Measurements from ENCODE around the gene APOBEC4. TPM values are rescaled to one million over a fixed set of nuclear protein-coding genes. Genes with fewer than 3 reads are reported as not detected.

The APOBEC4 gene
- total and polyA plus RNA-seq, 2 experiments from 2014 or later: not detected

DNA sequence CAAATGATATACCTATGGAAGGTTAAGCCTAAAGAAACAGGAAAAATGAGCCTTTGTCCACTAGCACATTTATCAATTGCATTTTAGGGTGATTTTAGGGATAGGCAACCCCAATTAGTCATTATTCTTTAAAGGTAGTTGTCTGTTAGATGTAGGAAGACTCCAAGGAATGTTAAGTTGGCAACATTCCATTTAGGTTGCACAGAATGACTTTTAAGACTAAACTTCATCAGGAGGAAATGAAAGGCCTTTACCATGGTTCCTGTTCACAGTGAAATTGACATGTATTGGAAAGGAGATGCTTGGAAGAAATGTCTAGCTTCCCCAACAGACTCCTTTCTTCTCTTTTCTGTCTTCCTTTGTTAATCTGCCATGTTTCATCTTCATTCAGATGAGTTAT is 1.6 kb upstream of the APOBEC4 start:
- H3K4me3 ChIP-seq: no peak overlapping the region

GRCh38 chr1:183653876-183654451 is 848 bp upstream of the APOBEC4 start:
- peaks cover 2% of the 10 kb centered on the region; the same call in 1 of the 2 replicates for H3K79me2 ChIP-seq (ENCODE audit: insufficient read depth)

More for the DNA sequence above, 1.6 kb upstream of the APOBEC4 start:
- Histone ChIP-seq H3F3A (ENCODE audit: insufficient read depth) (no peaks in the 10 kb centered on the region), H3K27ac (no peak overlapping the region), H3K4me1 (ENCODE audit: insufficient read depth) (peaks cover 19% of the 10 kb centered on the region), H3K9me3 (ENCODE audit: low read depth) (no peaks in the 10 kb centered on the region), H3K9ac (no peak overlapping the region), H3K36me3 (ENCODE audit: low read depth) (no peaks in the 10 kb centered on the region), H4K20me1 (ENCODE audit: insufficient read depth) (no peaks in the 10 kb centered on the region), H3K9me2 (ENCODE audit: insufficient read depth) (no peaks in the 10 kb centered on the region), H3K27me3 (replicated peaks; ENCODE audit: insufficient read depth) (no peaks in the 10 kb centered on the region), H2AFZ (no peak overlapping the region), H3K4me2 (ENCODE audit: unreplicated experiment) (no peak overlapping the region), H3K79me2 (ENCODE audit: insufficient read depth) (no peaks in the 10 kb centered on the region)
- in situ Hi-C loops (cut with MboI): loop anchor here (10.0 kb wide), 2 partner anchors 260 to 390 kb away; no protein-coding TSS in a partner anchor
- TF ChIP-seq EZH2 (IDR thresholded peaks at IDR 0.05; ENCODE audit: insufficient read depth, poor library complexity, severe bottlenecking): no peak
- no peak for TF ChIP-seq EZH2phosphoT487 (IDR thresholded peaks at IDR 0.05; ENCODE audit: insufficient read depth, low read depth)
- DNase-seq: peak; percentile 21

GRCh38 chr1:183653462-183653794 is 312 bp upstream of the APOBEC4 start:
- H3K9me3 ChIP-seq (ENCODE audit: low read depth): no peaks in the 10 kb centered on the region
- H4K20me1 ChIP-seq (ENCODE audit: insufficient read depth): no peaks in the 10 kb centered on the region
- H3K79me2 ChIP-seq (ENCODE audit: insufficient read depth): peaks cover 4% of the 10 kb centered on the region; the same call in 1 of the 2 replicates
- H3K4me2 ChIP-seq (ENCODE audit: unreplicated experiment): no peak overlapping the region
- H3K4me1 ChIP-seq (ENCODE audit: insufficient read depth): peaks cover 19% of the 10 kb centered on the region
- WGBS, 2 experiments (ENCODE audit: low coverage in 1 of 2, low lambda C conversion rate in 2 of 2, missing lambda C conversion rate in 2 of 2): 98 to 99% methylated on average over 3 of the region's 3 CpGs
- no peaks in the 10 kb centered on the region for H3K36me3 ChIP-seq (ENCODE audit: low read depth)
- no peak overlapping the region for H3K4me3 ChIP-seq
- no peaks in the 10 kb centered on the region for H3F3A ChIP-seq (ENCODE audit: insufficient read depth)
- no peaks in the 10 kb centered on the region for H3K27me3 ChIP-seq (replicated peaks; ENCODE audit: insufficient read depth)
- in situ Hi-C loops (cut with MboI): loop anchor here (10.0 kb wide), 2 partner anchors 261 to 391 kb away; no protein-coding TSS in a partner anchor
- H3K9me2 ChIP-seq (ENCODE audit: insufficient read depth): no peaks in the 10 kb centered on the region
- DNase-seq: no peak
- no peak overlapping the region for H3K27ac ChIP-seq
- H3K9ac ChIP-seq: no peak overlapping the region
- TF ChIP-seq EZH2 (IDR thresholded peaks at IDR 0.05; ENCODE audit: insufficient read depth, poor library complexity, severe bottlenecking) (no peak), EZH2phosphoT487 (IDR thresholded peaks at IDR 0.05; ENCODE audit: insufficient read depth, low read depth) (no peak)
- H2AFZ ChIP-seq: no peak overlapping the region

More at GRCh38 chr1:183653876-183654451, 848 bp upstream of the APOBEC4 start:
- Histone ChIP-seq H3K4me3 (no peak overlapping the region), H3K36me3 (ENCODE audit: low read depth) (no peaks in the 10 kb centered on the region), H2AFZ (no peak overlapping the region), H3K9ac (no peak overlapping the region), H3K4me1 (ENCODE audit: insufficient read depth) (peaks cover 19% of the 10 kb centered on the region), H3K9me3 (ENCODE audit: low read depth) (no peaks in the 10 kb centered on the region), H3K4me2 (ENCODE audit: unreplicated experiment) (no peak overlapping the region), H3K27me3 (replicated peaks; ENCODE audit: insufficient read depth) (no peaks in the 10 kb centered on the region), H3F3A (ENCODE audit: insufficient read depth) (no peaks in the 10 kb centered on the region), H3K9me2 (ENCODE audit: insufficient read depth) (no peaks in the 10 kb centered on the region), H4K20me1 (ENCODE audit: insufficient read depth) (no peaks in the 10 kb centered on the region), H3K27ac (no peak overlapping the region)
- in situ Hi-C loops (cut with MboI): loop anchor here (10.0 kb wide), 2 partner anchors 261 to 391 kb away; no protein-coding TSS in a partner anchor
- no peak for DNase-seq
- WGBS, 2 experiments (ENCODE audit: low coverage in 1 of 2, low lambda C conversion rate in 2 of 2, missing lambda C conversion rate in 2 of 2): 97 to 98% methylated on average over 4 of the region's 4 CpGs
- TF ChIP-seq EZH2phosphoT487 (IDR thresholded peaks at IDR 0.05; ENCODE audit: insufficient read depth, low read depth) (no peak), EZH2 (IDR thresholded peaks at IDR 0.05; ENCODE audit: insufficient read depth, poor library complexity, severe bottlenecking) (no peak)

- no peak for TF ChIP-seq EZH2phosphoT487 (IDR thresholded peaks at IDR 0.05; ENCODE audit: insufficient read depth, low read depth)
- TF ChIP-seq EZH2 (IDR thresholded peaks at IDR 0.05; ENCODE audit: insufficient read depth, poor library complexity, severe bottlenecking): no peak
- in situ Hi-C loops (cut with MboI): loop anchor here (10.0 kb wide), 2 partner anchors 263 to 393 kb away; no protein-coding TSS in a partner anchor
- Histone ChIP-seq H3K4me3 (no peak overlapping the region), H3K27me3 (replicated peaks; ENCODE audit: insufficient read depth) (no peaks in the 10 kb centered on the region), H3F3A (ENCODE audit: insufficient read depth) (no peaks in the 10 kb centered on the region), H4K20me1 (ENCODE audit: insufficient read depth) (no peaks in the 10 kb centered on the region), H3K27ac (no peak overlapping the region), H2AFZ (no peak overlapping the region), H3K9me2 (ENCODE audit: insufficient read depth) (no peaks in the 10 kb centered on the region), H3K9me3 (ENCODE audit: low read depth) (no peaks in the 10 kb centered on the region), H3K4me1 (ENCODE audit: insufficient read depth) (peaks cover 19% of the 10 kb centered on the region), H3K79me2 (ENCODE audit: insufficient read depth) (peaks cover 13% of the 10 kb centered on the region; the same call in 1 of the 2 replicates), H3K36me3 (ENCODE audit: low read depth) (no peaks in the 10 kb centered on the region), H3K9ac (no peak overlapping the region), H3K4me2 (ENCODE audit: unreplicated experiment) (no peak overlapping the region)
- no peak for DNase-seq
- WGBS, 2 experiments (ENCODE audit: low coverage in 1 of 2, low lambda C conversion rate in 2 of 2, missing lambda C conversion rate in 2 of 2): 80 to 85% methylated on average over 1 of the region's 1 CpG
Observed at GRCh38 chr1:183652107-183652506, 1.0 kb downstream of the APOBEC4 start.
